ENCODE results near the gene LIN9.

The LIN9 gene

GRCh38 chr1:226308166-226308722, 720 bp downstream of the LIN9 start:
- Histone ChIP-seq H3K9me3 (ENCODE audit: control insufficient read depth, low read length) (no peaks in the 10 kb centered on the region), H3K9ac (peak overlapping the region; percentile 28), H2AFZ (peak overlapping the region; percentile 94), H3K36me3 (ENCODE audit: control insufficient read depth, insufficient read depth, low read length) (no peaks in the 10 kb centered on the region), H3K27ac (no peak overlapping the region), H3K4me3 (ENCODE audit: low read depth, low read length) (peak overlapping the region; percentile 87), H3K79me2 (no peaks in the 10 kb centered on the region), H3K27me3 (ENCODE audit: control insufficient read depth, insufficient read depth, low read length) (no peaks in the 10 kb centered on the region), H3K4me2 (ENCODE audit: low read length) (peak overlapping the region; percentile 98), H3K4me1 (no peaks in the 10 kb centered on the region)
- no peak for TF ChIP-seq CTCF (IDR thresholded peaks at IDR 0.05)

GRCh38 chr1:226306425-226306824, 2.5 kb downstream of the LIN9 start:
- H3K79me2 ChIP-seq, result no peaks in the 10 kb centered on the region
- no peaks in the 10 kb centered on the region for H3K4me1 ChIP-seq
- H3K27me3 ChIP-seq (ENCODE audit: control insufficient read depth, insufficient read depth, low read length), result no peaks in the 10 kb centered on the region
- H3K4me2 ChIP-seq (ENCODE audit: low read length), result no peak overlapping the region
- H3K4me3 ChIP-seq (ENCODE audit: low read depth, low read length), result no peak overlapping the region
- H2AFZ ChIP-seq, result no peak overlapping the region
- H3K36me3 ChIP-seq (ENCODE audit: control insufficient read depth, insufficient read depth, low read length), result no peaks in the 10 kb centered on the region
- no peak for TF ChIP-seq CTCF (IDR thresholded peaks at IDR 0.05)
- no peak overlapping the region for H3K9ac ChIP-seq
- H3K9me3 ChIP-seq (ENCODE audit: control insufficient read depth, low read length), result no peaks in the 10 kb centered on the region
- no peak overlapping the region for H3K27ac ChIP-seq

- no peak overlapping the region for H2AFZ ChIP-seq
- no peaks in the 10 kb centered on the region for H3K27me3 ChIP-seq (ENCODE audit: control insufficient read depth, insufficient read depth, low read length)
- H3K9ac ChIP-seq, result no peak overlapping the region
- H3K27ac ChIP-seq, result no peak overlapping the region
- H3K4me1 ChIP-seq, result no peaks in the 10 kb centered on the region
- H3K4me2 ChIP-seq (ENCODE audit: low read length), result no peak overlapping the region
- no peaks in the 10 kb centered on the region for H3K79me2 ChIP-seq
- no peaks in the 10 kb centered on the region for H3K36me3 ChIP-seq (ENCODE audit: control insufficient read depth, insufficient read depth, low read length)
- no peaks in the 10 kb centered on the region for H3K9me3 ChIP-seq (ENCODE audit: control insufficient read depth, low read length)
- no peak overlapping the region for H3K4me3 ChIP-seq (ENCODE audit: low read depth, low read length)
- TF ChIP-seq CTCF (IDR thresholded peaks at IDR 0.05), result no peak
Measured at GRCh38 chr1:226305184-226305583, 3.8 kb downstream of the LIN9 start.

DNA sequence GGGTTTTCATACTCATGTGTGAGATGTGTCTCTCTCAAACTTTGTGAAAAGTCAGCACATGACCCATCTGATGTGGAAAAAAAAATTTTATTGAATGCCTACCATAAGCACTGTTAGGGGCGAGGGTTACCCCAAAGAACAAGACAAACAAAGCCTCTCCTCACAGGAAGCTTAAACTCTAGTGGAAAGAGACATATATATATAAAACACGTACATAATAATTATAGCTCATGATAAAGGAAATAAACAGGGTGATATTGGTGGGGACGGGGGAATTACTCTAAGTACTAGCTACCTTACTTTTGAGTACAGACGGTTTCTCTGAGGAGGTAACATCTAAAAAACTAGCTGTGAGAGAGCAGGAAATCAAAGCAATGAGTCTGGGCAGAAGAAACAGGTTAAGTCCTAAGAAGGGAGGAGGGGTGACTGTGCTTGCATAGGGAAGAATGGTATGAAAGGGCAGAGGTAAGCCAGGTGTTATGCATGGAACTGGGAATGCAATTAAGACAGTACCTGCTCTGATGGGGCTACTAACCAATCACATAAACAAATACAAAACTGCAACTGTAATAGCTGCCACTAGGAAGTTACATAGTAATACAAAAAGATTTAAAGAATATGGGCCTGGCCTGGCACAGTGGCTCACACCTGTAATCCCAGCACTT, 4.5 kb downstream of the LIN9 start:
- Histone ChIP-seq H3K4me1 (no peaks in the 10 kb centered on the region), H3K9ac (no peak overlapping the region), H3K36me3 (ENCODE audit: control insufficient read depth, insufficient read depth, low read length) (no peaks in the 10 kb centered on the region), H3K79me2 (no peaks in the 10 kb centered on the region), H3K27ac (no peak overlapping the region), H3K4me2 (ENCODE audit: low read length) (no peak overlapping the region), H3K4me3 (ENCODE audit: low read depth, low read length) (no peak overlapping the region), H3K9me3 (ENCODE audit: control insufficient read depth, low read length) (no peaks in the 10 kb centered on the region), H3K27me3 (ENCODE audit: control insufficient read depth, insufficient read depth, low read length) (no peaks in the 10 kb centered on the region), H2AFZ (no peak overlapping the region)
- TF ChIP-seq CTCF (IDR thresholded peaks at IDR 0.05), result no peak

DNA sequence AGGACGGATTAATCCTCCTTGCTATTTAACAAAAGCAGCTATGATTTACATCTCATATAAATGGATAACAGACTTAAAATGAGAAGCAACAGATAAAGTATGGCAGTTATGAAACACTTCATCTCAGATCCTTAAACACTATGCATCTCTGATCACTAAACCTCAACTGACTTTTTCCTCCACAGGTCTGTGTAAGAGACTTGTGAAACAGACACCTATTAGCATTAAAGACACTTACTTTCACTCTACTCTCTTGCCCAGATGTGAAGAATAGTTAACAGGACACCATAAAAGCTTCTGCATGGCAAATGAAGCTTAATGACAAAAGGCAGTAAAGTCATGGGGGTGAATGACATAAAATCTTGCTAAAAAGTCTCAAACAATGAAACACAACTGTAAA, 6.2 kb downstream of the LIN9 start:
- no peaks in the 10 kb centered on the region for H3K36me3 ChIP-seq (ENCODE audit: control insufficient read depth, insufficient read depth, low read length)
- H3K27ac ChIP-seq, result no peak overlapping the region
- H3K27me3 ChIP-seq (ENCODE audit: control insufficient read depth, insufficient read depth, low read length), result no peaks in the 10 kb centered on the region
- no peaks in the 10 kb centered on the region for H3K9me3 ChIP-seq (ENCODE audit: control insufficient read depth, low read length)
- no peak overlapping the region for H3K4me2 ChIP-seq (ENCODE audit: low read length)
- no peak overlapping the region for H2AFZ ChIP-seq
- H3K4me3 ChIP-seq (ENCODE audit: low read depth, low read length), result no peak overlapping the region
- no peak for TF ChIP-seq CTCF (IDR thresholded peaks at IDR 0.05)
- no peak overlapping the region for H3K9ac ChIP-seq
- H3K4me1 ChIP-seq, result no peaks in the 10 kb centered on the region
- no peaks in the 10 kb centered on the region for H3K79me2 ChIP-seq

All from parathyroid adenoma (tissue), 2 donors.